OCI-LY1 (cell line): ENCODE measurements around the gene ACBD3.

Source experiments
- H2AFZ ChIP-seq: fragments of 200-600 bp; sonication (generic), shearing (Covaris generic); 2 replicates; pipeline ENCODE4 v1.6.0; 2014; ENCODE audit warnings: antibody characterized with exemption, mild to moderate bottlenecking, low read length
- H3F3A ChIP-seq: fragments of 200-600 bp; sonication (generic), shearing (Covaris generic); 2 replicates; pipeline ENCODE4 v1.6.0; 2014; ENCODE audit warnings: mild to moderate bottlenecking, antibody characterized with exemption, low read length, moderate library complexity; ENCODE audit not compliant: insufficient read depth
- H3K27ac ChIP-seq: fragments of 200-600 bp; sonication (generic); 2 replicates; pipeline ENCODE4 v1.5.1; 2014; ENCODE audit warnings: low read length, mixed run types, mild to moderate bottlenecking, low read depth; ENCODE audit not compliant: poor library complexity, severe bottlenecking
- H3K27me3 ChIP-seq: fragments of 200-600 bp; sonication (generic); 2 replicates; pipeline ENCODE4 v1.6.0; 2014; ENCODE audit warnings: antibody characterized with exemption, mild to moderate bottlenecking, low read length, moderate library complexity; ENCODE audit not compliant: insufficient read depth
- H3K36me3 ChIP-seq: fragments of 200-600 bp; sonication (generic); 2 replicates; pipeline ENCODE4 v1.6.1; 2014; ENCODE audit warnings: mild to moderate bottlenecking, antibody characterized with exemption, low read length, moderate library complexity, mixed read lengths; ENCODE audit not compliant: insufficient read depth
- H3K4me1 ChIP-seq: fragments of 200-600 bp; sonication (generic); 2 replicates; pipeline ENCODE4 v1.5.1; 2014; ENCODE audit warnings: mild to moderate bottlenecking, low read length, moderate library complexity; ENCODE audit not compliant: insufficient read depth, severe bottlenecking
- H3K4me2 ChIP-seq: fragments of 200-600 bp; sonication (generic), shearing (Covaris generic); 2 replicates; pipeline ENCODE4 v1.6.1; 2014; ENCODE audit warnings: low read length
- H3K4me3 ChIP-seq: fragments of 200-600 bp; sonication (generic); 2 replicates; pipeline ENCODE4 v1.5.1; 2014; ENCODE audit warnings: low read length, low read depth, mild to moderate bottlenecking, mixed read lengths; ENCODE audit not compliant: poor library complexity, severe bottlenecking
- H3K79me2 ChIP-seq: fragments of 200-600 bp; shearing (Covaris generic); 2 replicates; pipeline ENCODE4 v1.6.1; 2016; ENCODE audit warnings: mixed run types, low read length, mixed read lengths; ENCODE audit not compliant: insufficient read depth
- H3K9ac ChIP-seq: fragments of 200-600 bp; sonication (generic), shearing (Covaris generic); 2 replicates; pipeline ENCODE4 v1.6.1; 2014; ENCODE audit warnings: mild to moderate bottlenecking, low read length, mixed read lengths
- H3K9me2 ChIP-seq: fragments of 200-600 bp; sonication (generic), shearing (Covaris generic); 2 replicates; pipeline ENCODE4 v1.6.1; 2014; ENCODE audit warnings: low read depth, mild to moderate bottlenecking, low read length, mixed read lengths
- H3K9me3 ChIP-seq: fragments of 200-600 bp; shearing (Covaris generic); 2 replicates; pipeline ENCODE4 v1.6.1; 2014; ENCODE audit warnings: low read length, mixed read lengths
- H4K20me1 ChIP-seq: fragments of 200-600 bp; sonication (generic), shearing (Covaris generic); 2 replicates; pipeline ENCODE4 v1.6.0; 2016; ENCODE audit warnings: mild to moderate bottlenecking, low read length; ENCODE audit not compliant: insufficient read depth
- EZH2 ChIP-seq: fragments of 200-600 bp; sonication (generic), shearing (Covaris generic); IDR thresholded peaks from 2 replicates; pipeline ENCODE4 v1.8.0; 2017; ENCODE audit warnings: borderline replicate concordance, mixed run types, mild to moderate bottlenecking, antibody characterized with exemption, low read length, moderate library complexity, mixed read lengths
- TF ChIP-seq, protein P1 (sequence below): fragments of 200-600 bp; sonication (generic), shearing (Covaris generic); IDR thresholded peaks from 2 replicates; pipeline ENCODE4 v1.5.1; 2017; ENCODE audit warnings: mild to moderate bottlenecking, antibody characterized with exemption, low read length, moderate library complexity, mixed read lengths

The ACBD3 gene

GRCh38 chr1:226164154-226164553 is 22.4 kb downstream of the ACBD3 start:
- Histone ChIP-seq H3K36me3 (peaks cover 66% of the 10 kb centered on the region), H3K9me3 (no peaks in the 10 kb centered on the region), H3K4me3 (no peak overlapping the region), H3K79me2 (peaks cover 12% of the 10 kb centered on the region), H3F3A (no peaks in the 10 kb centered on the region), H3K27me3 (no peaks in the 10 kb centered on the region), H3K9me2 (no peaks in the 10 kb centered on the region), H2AFZ (no peak overlapping the region), H3K4me1 (peaks cover 22% of the 10 kb centered on the region), H3K9ac (no peak overlapping the region), H4K20me1 (no peaks in the 10 kb centered on the region), H3K4me2 (no peak overlapping the region), H3K27ac (no peak overlapping the region)
- TF ChIP-seq, protein P1, sequence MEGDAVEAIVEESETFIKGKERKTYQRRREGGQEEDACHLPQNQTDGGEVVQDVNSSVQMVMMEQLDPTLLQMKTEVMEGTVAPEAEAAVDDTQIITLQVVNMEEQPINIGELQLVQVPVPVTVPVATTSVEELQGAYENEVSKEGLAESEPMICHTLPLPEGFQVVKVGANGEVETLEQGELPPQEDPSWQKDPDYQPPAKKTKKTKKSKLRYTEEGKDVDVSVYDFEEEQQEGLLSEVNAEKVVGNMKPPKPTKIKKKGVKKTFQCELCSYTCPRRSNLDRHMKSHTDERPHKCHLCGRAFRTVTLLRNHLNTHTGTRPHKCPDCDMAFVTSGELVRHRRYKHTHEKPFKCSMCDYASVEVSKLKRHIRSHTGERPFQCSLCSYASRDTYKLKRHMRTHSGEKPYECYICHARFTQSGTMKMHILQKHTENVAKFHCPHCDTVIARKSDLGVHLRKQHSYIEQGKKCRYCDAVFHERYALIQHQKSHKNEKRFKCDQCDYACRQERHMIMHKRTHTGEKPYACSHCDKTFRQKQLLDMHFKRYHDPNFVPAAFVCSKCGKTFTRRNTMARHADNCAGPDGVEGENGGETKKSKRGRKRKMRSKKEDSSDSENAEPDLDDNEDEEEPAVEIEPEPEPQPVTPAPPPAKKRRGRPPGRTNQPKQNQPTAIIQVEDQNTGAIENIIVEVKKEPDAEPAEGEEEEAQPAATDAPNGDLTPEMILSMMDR, result no peak
- TF ChIP-seq EZH2, result no peak

DNA sequence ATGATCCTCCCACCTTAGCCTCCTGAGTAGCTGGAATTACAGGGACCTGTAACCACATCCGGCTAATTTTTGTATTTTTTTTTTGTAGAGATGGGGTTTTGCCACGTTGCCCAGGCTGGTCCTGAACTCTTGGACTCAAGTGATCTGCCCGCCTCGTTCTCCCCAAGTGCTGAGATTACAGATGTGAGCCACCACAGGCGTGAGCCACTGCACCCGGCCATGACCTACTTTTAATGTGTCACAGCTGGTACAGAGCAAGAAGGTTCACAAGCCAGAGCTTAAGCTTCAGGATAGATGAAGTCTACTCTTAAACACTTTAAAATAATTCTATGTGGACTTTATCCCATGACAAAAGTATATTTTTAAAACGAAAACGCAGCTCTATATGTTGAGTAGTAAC is 23.6 kb downstream of the ACBD3 start:
- no peak overlapping the region for H3K27ac ChIP-seq
- H3K9me3 ChIP-seq, result no peaks in the 10 kb centered on the region
- no peaks in the 10 kb centered on the region for H3F3A ChIP-seq
- peaks cover 78% of the 10 kb centered on the region for H3K36me3 ChIP-seq
- peaks cover 7% of the 10 kb centered on the region; the same call in 1 of the 2 replicates for H3K79me2 ChIP-seq
- H3K27me3 ChIP-seq, result no peaks in the 10 kb centered on the region
- H3K4me1 ChIP-seq, result peaks cover 32% of the 10 kb centered on the region
- no peak for TF ChIP-seq EZH2
- TF ChIP-seq, protein P1, result no peak
- H2AFZ ChIP-seq, result no peak overlapping the region
- no peak overlapping the region for H3K4me3 ChIP-seq
- no peaks in the 10 kb centered on the region for H4K20me1 ChIP-seq
- H3K9me2 ChIP-seq, result no peaks in the 10 kb centered on the region
- H3K9ac ChIP-seq, result no peak overlapping the region
- H3K4me2 ChIP-seq, result no peak overlapping the region

- Histone ChIP-seq H3K27ac (no peak overlapping the region), H3K9me3 (no peaks in the 10 kb centered on the region), H3K9me2 (no peaks in the 10 kb centered on the region), H3K9ac (no peak overlapping the region), H3K4me3 (no peak overlapping the region), H3K4me1 (peaks cover 30% of the 10 kb centered on the region), H3K4me2 (no peak overlapping the region), H3K36me3 (peaks cover 93% of the 10 kb centered on the region), H3K79me2 (no peaks in the 10 kb centered on the region), H2AFZ (no peak overlapping the region), H4K20me1 (no peaks in the 10 kb centered on the region), H3F3A (no peaks in the 10 kb centered on the region), H3K27me3 (no peaks in the 10 kb centered on the region)
- TF ChIP-seq, protein P1, result no peak
- no peak for TF ChIP-seq EZH2
These were observed 27.6 kb downstream of the ACBD3 start for GRCh38 chr1:226158983-226159382.
